OCI-LY7 (cell line): ENCODE measurements around the gene RIPPLY2. TPM values are rescaled to one million over a fixed set of nuclear protein-coding genes. Genes with fewer than 3 reads are reported as not detected.

Experiments used
- BruUV-seq: library from RNA; stranded (reverse); fragments of 400-500 nt; replicated peaks from 2 replicates; lab custom pipeline; 2021; lab: Mats Ljungman, UMichigan
- CTCF ChIA-PET: fragments of 300-600 bp; sonication (Branson Sonifier 250); formaldehyde crosslinking; loops from one replicate; lab custom pipeline; 2022; ENCODE audit warnings: antibody characterized with exemption; ENCODE audit not compliant: unreplicated experiment; lab: Charles Lee
- POLR2A ChIA-PET: fragments of 300-600 bp; sonication (Branson Sonifier 250); formaldehyde crosslinking; loops from one replicate; lab custom pipeline; 2022; ENCODE audit warnings: antibody characterized with exemption; lab: Charles Lee
- DNase-seq: peaks from one replicate; pipeline ENCODE4 v3.0.0-alpha.2; 2015; ENCODE audit warnings: low spot score
- H2AFZ ChIP-seq: fragments of 200-600 bp; sonication (generic), shearing (Covaris generic); 2 replicates; pipeline ENCODE4 v1.6.1; 2014; ENCODE audit warnings: mild to moderate bottlenecking, antibody characterized with exemption, low read length, moderate library complexity
- H3K27ac ChIP-seq: fragments of 200-600 bp; sonication (generic); 2 replicates; pipeline ENCODE4 v1.5.1; 2014; ENCODE audit warnings: mixed run types, low read depth, mild to moderate bottlenecking, moderate library complexity, low read length, inconsistent platforms; ENCODE audit not compliant: poor library complexity, severe bottlenecking
- H3K36me3 ChIP-seq: fragments of 200-600 bp; sonication (generic); 2 replicates; pipeline ENCODE4 v1.6.1; 2014; ENCODE audit warnings: mild to moderate bottlenecking, antibody characterized with exemption, low read length, moderate library complexity, mixed read lengths; ENCODE audit not compliant: insufficient read depth
- H3K4me1 ChIP-seq: fragments of 200-600 bp; sonication (generic); 2 replicates; pipeline ENCODE4 v1.5.1; 2014; ENCODE audit warnings: mild to moderate bottlenecking, low read length; ENCODE audit not compliant: insufficient read depth, poor library complexity, severe bottlenecking
- H3K4me2 ChIP-seq: fragments of 200-600 bp; sonication (generic); 2 replicates; pipeline ENCODE4 v1.6.1; 2014; ENCODE audit warnings: mild to moderate bottlenecking, low read length
- H3K4me3 ChIP-seq: fragments of 200-600 bp; sonication (generic); 2 replicates; pipeline ENCODE4 v1.5.1; 2014; ENCODE audit warnings: mild to moderate bottlenecking, low read depth, low read length; ENCODE audit not compliant: poor library complexity, severe bottlenecking
- H3K79me2 ChIP-seq: fragments of 200-600 bp; sonication (generic); 2 replicates; pipeline ENCODE4 v1.6.1; 2016; ENCODE audit warnings: low read depth, mild to moderate bottlenecking, low read length, moderate library complexity, mixed read lengths; ENCODE audit not compliant: insufficient read depth
- H3K9me2 ChIP-seq: fragments of 200-600 bp; sonication (generic); 2 replicates; pipeline ENCODE4 v1.6.1; 2016; ENCODE audit warnings: mild to moderate bottlenecking, low read length, mixed read lengths; ENCODE audit not compliant: insufficient read depth
- H3K9me3 ChIP-seq: fragments of 200-600 bp; sonication (generic); 2 replicates; pipeline ENCODE4 v1.6.1; 2014; ENCODE audit warnings: mild to moderate bottlenecking, mixed run types, low read length, mixed read lengths
- H4K20me1 ChIP-seq: fragments of 200-600 bp; sonication (generic); 2 replicates; pipeline ENCODE4 v1.6.1; 2014; ENCODE audit warnings: mild to moderate bottlenecking, antibody characterized with exemption, low read length, moderate library complexity, mixed read lengths; ENCODE audit not compliant: insufficient read depth
- EZH2phosphoT487 ChIP-seq: fragments of 200-600 bp; sonication (generic); IDR thresholded peaks from 2 replicates; pipeline ENCODE4 v1.6.1; 2018; ENCODE audit warnings: low read depth, borderline replicate concordance, mild to moderate bottlenecking, mixed run types, antibody characterized with exemption, low read length, moderate library complexity, mixed read lengths
- intact Hi-C: fragments of 100-400 bp; cut with micrococcal nuclease; formaldehyde crosslinking; loops from one replicate; pipeline ENCODE4 v1.10.0; 2022; ENCODE audit not compliant: unreplicated experiment
- total RNA-seq, 2 experiments: library from RNA; depleted of rRNA in 1 of 2; stranded (reverse); fragments of >200 nt in 1 of 2; shearing (Covaris generic) in 1 of 2; gene quantifications; 2 replicates each; pipeline ENCODE4 v1.2.3, GENCODE V29; 2014 to 2022
- TF ChIP-seq, protein P1 (sequence below): fragments of 200-600 bp; sonication (generic); conservative IDR thresholded peaks from 2 replicates; pipeline ENCODE4 v1.5.1; 2014; ENCODE audit warnings: mild to moderate bottlenecking, antibody characterized with exemption, low read length, moderate library complexity, mixed read lengths

RIPPLY2 gene
- total RNA-seq, 2 experiments from 2014 or later: not detected

DNA sequence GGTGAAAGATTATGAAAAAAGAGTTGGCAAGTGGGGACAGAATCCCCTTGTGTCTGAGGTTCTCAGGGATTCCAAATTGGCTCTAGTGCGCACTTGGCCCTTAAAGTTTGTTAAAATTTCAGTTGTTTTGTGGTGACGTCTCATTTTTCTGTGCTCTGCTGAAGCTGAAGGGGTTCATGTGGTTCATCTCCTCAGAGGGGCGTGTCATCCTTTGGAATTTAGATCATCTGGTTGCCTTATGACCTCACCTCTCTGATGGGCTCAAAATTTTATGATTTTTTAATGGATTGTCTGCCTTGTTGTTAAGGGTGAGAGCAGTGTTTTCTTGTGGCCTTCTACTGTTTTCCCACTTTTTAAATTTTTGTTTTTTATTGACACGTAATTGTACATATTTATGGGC is 26.6 kb downstream of the RIPPLY2 start:
- intact Hi-C loops: no loop called here
- Histone ChIP-seq H3K79me2 (peaks cover 44% of the 10 kb centered on the region; the same call in 1 of the 2 replicates), H3K9me2 (no peaks in the 10 kb centered on the region), H3K4me3 (no peak overlapping the region), H2AFZ (no peak overlapping the region), H3K27ac (no peak overlapping the region), H3K4me2 (no peak overlapping the region), H3K4me1 (peaks cover 5% of the 10 kb centered on the region), H4K20me1 (peaks cover 15% of the 10 kb centered on the region), H3K9me3 (no peaks in the 10 kb centered on the region), H3K36me3 (peaks cover 6% of the 10 kb centered on the region; the same call in 1 of the 2 replicates)
- POLR2A ChIA-PET: no interaction called here
- CTCF ChIA-PET: no interaction called here
- no peak for TF ChIP-seq EZH2phosphoT487
- TF ChIP-seq, protein P1, sequence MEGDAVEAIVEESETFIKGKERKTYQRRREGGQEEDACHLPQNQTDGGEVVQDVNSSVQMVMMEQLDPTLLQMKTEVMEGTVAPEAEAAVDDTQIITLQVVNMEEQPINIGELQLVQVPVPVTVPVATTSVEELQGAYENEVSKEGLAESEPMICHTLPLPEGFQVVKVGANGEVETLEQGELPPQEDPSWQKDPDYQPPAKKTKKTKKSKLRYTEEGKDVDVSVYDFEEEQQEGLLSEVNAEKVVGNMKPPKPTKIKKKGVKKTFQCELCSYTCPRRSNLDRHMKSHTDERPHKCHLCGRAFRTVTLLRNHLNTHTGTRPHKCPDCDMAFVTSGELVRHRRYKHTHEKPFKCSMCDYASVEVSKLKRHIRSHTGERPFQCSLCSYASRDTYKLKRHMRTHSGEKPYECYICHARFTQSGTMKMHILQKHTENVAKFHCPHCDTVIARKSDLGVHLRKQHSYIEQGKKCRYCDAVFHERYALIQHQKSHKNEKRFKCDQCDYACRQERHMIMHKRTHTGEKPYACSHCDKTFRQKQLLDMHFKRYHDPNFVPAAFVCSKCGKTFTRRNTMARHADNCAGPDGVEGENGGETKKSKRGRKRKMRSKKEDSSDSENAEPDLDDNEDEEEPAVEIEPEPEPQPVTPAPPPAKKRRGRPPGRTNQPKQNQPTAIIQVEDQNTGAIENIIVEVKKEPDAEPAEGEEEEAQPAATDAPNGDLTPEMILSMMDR: no peak
- BruUV-seq: no TSS peak
- no peak for DNase-seq

DNA sequence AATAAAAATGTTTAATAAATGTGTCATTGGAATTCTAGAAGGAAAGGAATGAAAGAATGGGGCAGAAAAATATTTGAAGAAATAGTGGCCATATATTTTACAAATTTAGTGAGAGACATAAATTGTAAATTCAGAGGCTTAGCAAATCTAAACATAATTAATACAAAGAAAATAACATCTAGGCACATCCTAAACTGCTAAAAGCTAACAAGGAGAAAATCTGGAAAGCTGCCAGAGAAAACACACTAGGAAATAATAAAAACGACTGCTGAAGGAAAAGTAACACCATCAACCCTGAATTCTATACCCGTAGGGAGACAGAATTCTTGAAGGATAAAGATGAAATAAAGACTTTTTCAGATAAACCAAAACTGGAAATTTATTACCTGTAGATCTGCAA is 30.1 kb downstream of the RIPPLY2 start:
- no TSS peak for BruUV-seq
- H3K36me3 ChIP-seq: no peaks in the 10 kb centered on the region
- no peaks in the 10 kb centered on the region for H3K9me3 ChIP-seq
- no peak overlapping the region for H3K4me2 ChIP-seq
- H3K9me2 ChIP-seq: no peaks in the 10 kb centered on the region
- H4K20me1 ChIP-seq: peaks cover 26% of the 10 kb centered on the region
- ChIA-PET CTCF (no interaction called here), POLR2A (interaction anchor here (0.6 to 0.7 kb wide), 2 partner anchors 320 to 817 kb away, joined by 3 to 4 read pairs; no protein-coding TSS in a partner anchor)
- H2AFZ ChIP-seq: no peak overlapping the region
- H3K4me1 ChIP-seq: peaks cover 5% of the 10 kb centered on the region
- intact Hi-C loops: no loop called here
- no peak for TF ChIP-seq EZH2phosphoT487
- TF ChIP-seq, protein P1: no peak
- H3K79me2 ChIP-seq: peaks cover 35% of the 10 kb centered on the region; the same call in 1 of the 2 replicates
- no peak overlapping the region for H3K27ac ChIP-seq
- no peak for DNase-seq
- no peak overlapping the region for H3K4me3 ChIP-seq

DNA sequence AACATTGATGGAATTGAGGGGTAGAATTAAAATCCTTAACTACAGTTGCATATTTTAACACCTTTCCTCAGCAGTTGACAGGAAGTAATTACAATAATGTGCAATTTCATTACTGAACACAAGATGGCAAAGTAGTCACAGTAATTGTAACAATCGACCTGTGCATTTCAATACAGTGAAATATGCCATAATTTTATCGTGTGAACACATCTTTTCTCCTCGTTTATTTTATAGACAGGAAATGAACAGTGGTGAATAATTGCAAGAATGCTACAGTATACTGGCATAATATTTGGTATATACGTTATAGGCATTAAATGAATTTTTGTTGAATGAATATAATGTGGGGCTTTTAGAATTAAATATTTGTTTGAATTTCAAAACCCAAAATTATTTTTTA is 31.4 kb downstream of the RIPPLY2 start:
- TF ChIP-seq, protein P1: peak; percentile 88
- TF ChIP-seq EZH2phosphoT487: no peak
- CTCF ChIA-PET: no interaction called here

More for the DNA sequence above, 31.4 kb downstream of the RIPPLY2 start:
- Histone ChIP-seq H2AFZ (no peak overlapping the region), H4K20me1 (peaks cover 30% of the 10 kb centered on the region), H3K27ac (no peak overlapping the region), H3K9me3 (no peaks in the 10 kb centered on the region), H3K9me2 (no peaks in the 10 kb centered on the region), H3K4me2 (no peak overlapping the region), H3K36me3 (0 out of 2 replicates have a peak, but pooled peaks cover 4% of the 10 kb centered on the region), H3K4me1 (peaks cover 5% of the 10 kb centered on the region), H3K79me2 (peaks cover 29% of the 10 kb centered on the region; the same call in 1 of the 2 replicates), H3K4me3 (no peak overlapping the region)
- DNase-seq: peak; percentile 59
- intact Hi-C loops: loop anchor here (2.0 kb wide), 1 partner anchor 336 kb away; no protein-coding TSS in a partner anchor
- no TSS peak for BruUV-seq
- POLR2A ChIA-PET: no interaction called here
